GM12864 (cell line): Measurements from ENCODE around the gene MAN1C1.

Experiments
- DNase-seq: peaks from one replicate; pipeline ENCODE4 v3.0.0-alpha.2; 2011; ENCODE audit warnings: low read depth
- H3K4me3 ChIP-seq: 2 replicates; pipeline ENCODE4 v1.5.1; 2011; ENCODE audit warnings: mild to moderate bottlenecking, low read depth, low read length, control low read depth
- TF ChIP-seq, protein P1 (sequence below): IDR thresholded peaks from 2 replicates; pipeline ENCODE4 v1.5.1; 2011; ENCODE audit warnings: low read depth, mild to moderate bottlenecking, moderate library complexity, low read length, control low read depth, inconsistent platforms; ENCODE audit errors: missing control alignments

The MAN1C1 gene

DNA sequence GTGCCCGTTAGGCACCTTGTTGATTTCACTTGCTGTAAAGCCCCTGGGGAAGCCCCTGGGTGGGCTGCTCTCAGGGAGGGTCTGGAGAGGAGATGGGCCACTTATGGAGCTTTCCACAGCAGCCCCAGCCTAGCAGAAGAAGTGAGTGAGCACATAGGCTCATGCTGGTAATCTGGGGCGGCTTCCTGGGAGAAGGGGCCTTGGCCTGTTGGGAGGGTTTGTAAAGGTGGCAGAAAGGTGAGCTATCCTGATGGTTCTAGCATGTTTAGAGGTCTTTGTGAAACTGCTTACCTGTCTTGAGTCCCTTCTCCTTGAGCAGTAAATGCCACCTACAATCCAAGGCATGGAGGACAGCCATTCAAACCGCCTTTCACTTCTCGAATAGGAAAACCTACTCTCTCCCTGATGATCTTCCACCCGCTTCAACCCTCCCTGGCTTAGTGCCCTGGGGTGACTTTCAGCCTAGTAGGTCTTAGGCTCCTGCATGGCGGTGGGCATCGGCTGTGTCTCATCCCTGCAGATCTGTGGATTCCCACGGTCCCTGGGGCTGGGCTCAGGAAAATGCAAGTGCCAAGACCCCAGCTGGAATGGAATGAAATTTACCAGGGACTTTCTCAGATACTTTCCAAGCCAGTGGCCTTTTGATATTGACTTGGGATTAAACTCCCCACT lies 95.8 kb downstream of the MAN1C1 start:
- TF ChIP-seq, protein P1, sequence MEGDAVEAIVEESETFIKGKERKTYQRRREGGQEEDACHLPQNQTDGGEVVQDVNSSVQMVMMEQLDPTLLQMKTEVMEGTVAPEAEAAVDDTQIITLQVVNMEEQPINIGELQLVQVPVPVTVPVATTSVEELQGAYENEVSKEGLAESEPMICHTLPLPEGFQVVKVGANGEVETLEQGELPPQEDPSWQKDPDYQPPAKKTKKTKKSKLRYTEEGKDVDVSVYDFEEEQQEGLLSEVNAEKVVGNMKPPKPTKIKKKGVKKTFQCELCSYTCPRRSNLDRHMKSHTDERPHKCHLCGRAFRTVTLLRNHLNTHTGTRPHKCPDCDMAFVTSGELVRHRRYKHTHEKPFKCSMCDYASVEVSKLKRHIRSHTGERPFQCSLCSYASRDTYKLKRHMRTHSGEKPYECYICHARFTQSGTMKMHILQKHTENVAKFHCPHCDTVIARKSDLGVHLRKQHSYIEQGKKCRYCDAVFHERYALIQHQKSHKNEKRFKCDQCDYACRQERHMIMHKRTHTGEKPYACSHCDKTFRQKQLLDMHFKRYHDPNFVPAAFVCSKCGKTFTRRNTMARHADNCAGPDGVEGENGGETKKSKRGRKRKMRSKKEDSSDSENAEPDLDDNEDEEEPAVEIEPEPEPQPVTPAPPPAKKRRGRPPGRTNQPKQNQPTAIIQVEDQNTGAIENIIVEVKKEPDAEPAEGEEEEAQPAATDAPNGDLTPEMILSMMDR, result no peak
- H3K4me3 ChIP-seq, result no peak overlapping the region
- no peak for DNase-seq

DNA sequence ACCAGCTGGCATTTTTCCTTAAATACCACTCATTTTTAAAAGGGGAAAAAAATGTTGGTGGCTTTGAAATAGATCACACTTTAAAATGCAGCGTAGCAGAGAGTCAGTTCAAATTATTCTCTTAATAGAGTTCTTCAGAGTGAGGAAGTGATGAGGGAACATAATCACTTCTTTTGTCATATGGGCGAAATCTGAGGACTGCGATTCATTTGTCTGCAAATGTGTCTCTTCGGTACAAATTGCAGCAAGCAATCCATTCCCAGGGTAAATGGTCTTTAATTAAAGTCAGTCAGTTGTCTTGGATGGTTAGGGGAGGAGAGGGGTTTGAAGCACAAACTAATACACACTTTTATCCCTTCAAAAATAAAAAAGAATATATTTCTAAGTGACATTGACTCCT lies 97.4 kb downstream of the MAN1C1 start:
- no peak for DNase-seq
- TF ChIP-seq, protein P1, result no peak
- H3K4me3 ChIP-seq, result no peak overlapping the region

DNA sequence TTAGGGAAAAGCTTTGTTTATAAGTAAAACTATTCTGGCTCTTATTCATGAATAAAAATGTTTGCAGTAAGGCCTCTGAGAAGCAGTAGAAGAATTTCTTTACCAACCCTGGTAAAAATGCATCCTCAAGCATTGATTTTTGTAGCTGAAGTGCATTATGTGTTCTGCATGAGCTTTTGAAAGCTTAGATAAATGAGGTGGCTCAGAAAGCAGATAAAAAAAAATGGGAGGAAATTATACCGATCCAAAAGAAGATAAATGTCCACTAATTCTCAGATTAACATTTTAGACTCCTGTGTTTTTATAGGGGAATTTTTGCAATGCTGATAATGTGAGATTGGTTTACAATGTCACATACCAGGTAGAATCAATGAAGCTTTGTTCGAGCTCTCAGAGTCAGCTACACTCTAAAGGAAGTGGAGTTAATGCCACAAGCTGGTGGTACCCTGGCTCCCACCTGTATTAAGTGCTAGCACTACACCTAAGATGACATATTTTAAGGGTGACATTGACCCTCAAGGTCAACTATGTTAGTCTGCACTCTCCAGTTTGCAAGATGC lies 97.9 kb downstream of the MAN1C1 start:
- DNase-seq, result no peak

DNA sequence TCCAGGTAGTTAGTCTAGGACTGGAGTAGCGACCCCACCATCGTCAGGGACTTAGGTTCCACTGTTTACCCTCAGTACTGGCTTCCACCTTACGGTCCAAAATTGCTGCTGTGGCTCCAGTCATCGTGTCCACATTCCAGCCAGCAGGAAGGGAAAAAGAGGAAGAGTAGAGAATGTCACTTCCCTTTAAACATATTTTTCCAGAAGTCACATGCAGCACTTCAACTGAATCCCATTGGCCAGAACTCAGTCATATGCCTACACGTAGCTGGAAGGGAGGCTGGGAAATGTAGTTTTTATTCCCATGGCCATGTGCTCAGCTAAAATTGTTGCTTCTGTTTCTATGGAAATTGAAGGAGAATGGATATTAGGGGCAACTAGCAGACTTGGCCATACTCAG lies 99.3 kb downstream of the MAN1C1 start:
- DNase-seq, result no peak
- TF ChIP-seq, protein P1, result no peak
- no peak overlapping the region for H3K4me3 ChIP-seq

More for the DNA sequence above, 97.9 kb downstream of the MAN1C1 start:
- TF ChIP-seq, protein P1, result no peak
- H3K4me3 ChIP-seq, result no peak overlapping the region

DNA sequence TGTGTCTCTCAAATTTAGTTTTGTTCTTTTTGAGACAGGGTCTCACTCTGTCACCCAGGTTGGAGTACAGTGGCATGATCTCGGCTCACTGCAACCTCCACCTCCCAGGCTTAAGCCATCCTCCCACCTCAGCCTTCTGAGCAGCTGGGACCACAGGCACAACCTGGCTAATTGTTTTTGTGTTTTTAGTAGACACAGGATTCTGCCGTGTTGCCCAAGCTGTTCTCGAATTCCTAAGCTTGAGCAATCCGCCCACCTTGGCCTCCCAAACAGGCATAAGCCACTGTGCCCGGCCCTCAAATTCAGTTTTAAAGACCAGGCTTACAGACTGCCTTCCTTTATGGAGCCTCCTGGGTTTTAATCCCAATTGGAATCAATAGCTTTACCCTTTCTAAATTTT lies 99.7 kb downstream of the MAN1C1 start:
- TF ChIP-seq, protein P1, result no peak
- no peak overlapping the region for H3K4me3 ChIP-seq
- DNase-seq, result no peak

DNA sequence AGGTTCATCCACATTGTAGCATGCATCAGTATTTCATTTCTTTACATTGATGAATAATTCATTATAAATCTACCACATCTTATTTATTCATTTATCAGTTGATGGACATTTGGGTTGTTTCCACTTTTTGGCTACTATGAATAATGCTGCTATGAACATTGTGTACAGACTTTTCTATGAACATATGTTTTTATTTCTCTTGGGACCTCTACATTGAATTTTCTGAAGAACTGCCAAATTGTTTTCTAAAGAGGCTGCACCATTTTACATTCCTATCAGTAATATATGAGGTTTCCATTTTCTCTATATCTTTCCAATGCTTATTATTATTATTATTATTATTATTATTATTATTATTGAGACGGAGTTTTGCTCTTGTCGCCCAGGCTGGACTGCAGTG lies 102.1 kb downstream of the MAN1C1 start:
- DNase-seq, result no peak
- H3K4me3 ChIP-seq, result no peak overlapping the region
- TF ChIP-seq, protein P1, result no peak

DNA sequence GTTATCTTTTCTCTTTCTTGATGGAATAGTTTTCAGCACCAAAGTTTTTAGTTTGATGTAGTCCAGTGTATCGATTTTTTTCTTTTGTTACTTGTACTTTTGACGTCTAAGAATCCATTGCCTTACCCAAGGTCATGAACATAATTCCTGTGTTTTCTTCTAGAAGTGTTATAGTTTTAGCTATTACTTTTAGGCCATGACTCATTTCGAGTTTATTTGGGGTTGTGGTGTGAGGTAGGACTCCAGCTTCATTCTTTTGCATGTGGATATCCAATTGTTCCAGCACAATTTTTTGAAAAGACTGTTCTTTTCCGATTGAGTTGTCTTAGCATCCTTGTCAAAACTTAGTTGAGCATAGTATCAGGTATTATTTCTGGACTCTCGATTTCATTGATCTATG lies 104.0 kb downstream of the MAN1C1 start:
- no peak for DNase-seq
- TF ChIP-seq, protein P1, result no peak
- H3K4me3 ChIP-seq, result no peak overlapping the region
